T47D (cell line): ENCODE results near the gene ABCA2.
"Not testable (repeated sequence)": the region's sequence is repeated elsewhere in the genome, so short reads cannot be mapped to it uniquely, and the experiment has no call there.

Source experiments
- DNase-seq, 2 experiments: peaks; one replicate each; pipeline versions ENCODE4 v3.0.0 to v3.0.0-alpha.2; 2011 to 2012; ENCODE audit warnings: low read depth in 1 of 2, low spot score in 1 of 2
- JUND ChIP-seq: IDR thresholded peaks from 2 replicates; pipeline ENCODE4 v1.6.1; 2012; ENCODE audit warnings: low read depth
- in situ Hi-C: cut with HindIII; loops from 2 replicates; pipeline ENCODE4 v1.10.0; 2016; ENCODE audit warnings: low sequenced_read_pairs, low pct_unique_long_range_greater_than_20kb

Gene ABCA2

DNA sequence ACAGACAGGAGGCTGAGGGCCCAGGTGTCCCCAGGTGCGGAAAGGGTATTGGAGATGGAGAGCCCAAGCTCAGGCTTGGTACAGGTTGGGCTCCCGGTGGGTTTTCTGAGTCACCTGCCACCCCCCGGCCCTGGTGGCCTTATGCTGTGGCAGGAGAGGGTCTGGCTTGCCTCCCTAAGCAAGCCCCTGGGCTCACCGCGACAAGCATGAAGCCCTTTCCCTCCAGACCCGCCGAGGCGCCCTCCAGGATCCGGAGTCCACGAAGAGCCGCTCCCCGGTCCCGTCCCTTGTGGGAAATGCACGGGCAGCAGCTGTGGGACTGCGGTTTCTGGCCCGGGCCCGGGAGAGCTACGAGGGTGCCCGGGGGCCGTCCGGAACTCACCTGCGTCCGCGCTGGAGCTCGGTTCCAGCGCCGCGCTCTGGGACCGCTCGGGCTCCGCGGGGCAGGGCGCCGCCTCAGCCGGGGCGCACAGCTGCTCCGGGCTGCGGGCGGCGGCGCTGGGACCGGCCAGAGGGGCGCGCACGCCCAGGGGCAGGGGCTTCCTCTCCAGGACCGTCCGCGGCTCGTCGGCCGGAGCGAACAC, 41.6 kb upstream of the ABCA2 start:
- in situ Hi-C loops: no loop called here
- no peak for DNase-seq
- TF ChIP-seq JUND: no peak

DNA sequence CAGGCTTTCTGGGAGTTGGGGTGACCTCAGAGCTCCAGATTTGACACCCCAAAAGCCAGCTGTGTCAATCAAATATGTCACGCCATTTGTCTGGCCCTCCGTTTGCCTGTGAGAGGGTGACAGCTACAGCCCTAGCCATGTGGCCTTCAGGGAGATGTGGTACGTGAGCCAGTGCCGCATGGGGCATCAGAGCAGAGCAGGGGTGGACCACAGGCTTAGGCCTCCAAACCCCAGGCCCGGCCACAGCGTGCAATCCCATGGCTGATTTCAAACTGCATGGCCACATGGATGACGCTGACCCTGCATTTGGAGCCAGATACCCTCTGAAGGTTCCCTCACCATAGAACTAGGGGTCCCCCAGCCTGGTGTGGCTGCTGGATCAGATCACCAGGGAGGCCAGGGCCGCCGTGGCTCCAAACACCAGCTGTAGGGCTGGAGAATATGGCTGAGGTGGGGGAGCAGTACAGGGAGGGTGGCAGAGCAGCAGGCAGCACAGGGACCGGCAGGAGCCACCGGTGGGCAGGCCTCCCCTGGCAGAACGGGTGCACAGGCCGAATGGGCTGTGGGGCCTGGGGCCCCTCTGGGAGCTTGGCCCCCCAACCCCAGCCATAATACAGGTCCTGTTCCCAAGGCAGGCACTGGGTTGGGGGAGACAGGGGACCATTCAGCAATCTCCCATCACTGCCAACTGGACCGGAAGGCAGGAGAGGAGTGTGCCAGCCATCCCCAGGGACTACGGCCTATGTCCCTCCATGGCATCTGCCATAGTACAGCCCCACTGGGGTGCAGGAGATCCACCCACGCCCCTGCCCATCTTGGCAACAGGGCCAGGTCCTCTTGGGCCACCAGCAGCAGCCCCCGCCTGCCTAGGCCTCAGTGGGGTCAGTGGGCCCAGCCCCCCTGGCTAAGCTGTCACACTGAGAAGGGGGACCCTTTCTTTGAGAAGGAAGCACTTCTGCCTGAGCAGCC, 40.8 kb upstream of the ABCA2 start:
- DNase-seq: no peak
- in situ Hi-C loops: no loop called here
- TF ChIP-seq JUND: no peak

- TF ChIP-seq JUND: no peak
- DNase-seq: peak; percentile 94
- in situ Hi-C loops: no loop called here
Observed at GRCh38 chr9:137067860-137068538, 40.0 kb upstream of the ABCA2 start.

GRCh38 chr9:137066096-137066861, 38.2 kb upstream of the ABCA2 start:
- DNase-seq: no peak
- no peak for TF ChIP-seq JUND
- in situ Hi-C loops: no loop called here

GRCh38 chr9:137065336-137065967, 37.4 kb upstream of the ABCA2 start:
- no peak for DNase-seq
- no peak for TF ChIP-seq JUND
- in situ Hi-C loops: no loop called here

GRCh38 chr9:137064880-137065164, 36.8 kb upstream of the ABCA2 start:
- DNase-seq: no peak
- in situ Hi-C loops: no loop called here
- TF ChIP-seq JUND: no peak

DNA sequence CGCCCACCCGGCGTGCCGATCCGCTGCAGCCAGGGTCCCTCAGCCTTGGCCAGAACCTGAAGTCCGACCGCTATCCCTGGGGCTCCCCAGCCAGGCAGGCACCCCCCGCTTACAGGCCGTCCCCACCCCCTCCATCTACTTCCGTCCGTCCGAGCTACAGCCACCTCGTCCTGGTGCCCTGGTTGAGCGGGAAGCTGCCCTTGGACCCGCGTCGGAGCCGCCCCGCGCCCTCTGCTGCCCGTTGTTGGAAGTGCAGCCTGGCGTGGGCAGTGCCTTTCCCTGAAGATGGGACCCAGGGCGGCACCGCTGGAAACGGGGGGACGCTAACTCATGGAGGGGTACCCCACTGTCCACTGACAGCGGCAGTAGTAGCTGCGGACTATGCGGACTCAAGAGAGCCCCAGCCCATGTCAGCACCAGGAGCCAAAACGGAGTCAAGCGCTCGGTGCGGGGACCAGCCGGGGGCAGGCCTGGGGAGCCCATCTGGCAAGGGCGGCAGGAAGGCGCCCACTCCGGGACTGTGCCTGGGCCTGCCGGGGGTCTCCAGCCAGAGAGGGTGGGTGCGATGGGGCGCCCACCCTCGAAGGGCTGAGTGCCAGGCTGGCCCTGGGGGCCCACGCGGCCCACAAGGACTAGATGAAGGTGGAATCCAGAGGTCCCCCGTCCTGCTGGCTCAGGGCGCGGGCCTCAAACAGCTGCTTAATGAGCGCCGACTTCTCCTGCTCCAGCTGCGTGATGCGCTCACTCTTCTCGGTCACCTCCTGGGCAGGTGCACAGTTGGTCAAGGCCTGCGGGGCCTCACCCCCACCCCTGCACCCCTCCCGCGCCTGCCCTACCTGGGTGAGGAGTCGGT, 36.2 kb upstream of the ABCA2 start:
- peak; percentile 78 to 85 for DNase-seq
- TF ChIP-seq JUND: no peak

GRCh38 chr9:137063311-137064026, 35.4 kb upstream of the ABCA2 start:
- no peak for TF ChIP-seq JUND
- in situ Hi-C loops: no loop called here
- DNase-seq: no peak

More for the DNA sequence above, 36.2 kb upstream of the ABCA2 start:
- in situ Hi-C loops: no loop called here

DNA sequence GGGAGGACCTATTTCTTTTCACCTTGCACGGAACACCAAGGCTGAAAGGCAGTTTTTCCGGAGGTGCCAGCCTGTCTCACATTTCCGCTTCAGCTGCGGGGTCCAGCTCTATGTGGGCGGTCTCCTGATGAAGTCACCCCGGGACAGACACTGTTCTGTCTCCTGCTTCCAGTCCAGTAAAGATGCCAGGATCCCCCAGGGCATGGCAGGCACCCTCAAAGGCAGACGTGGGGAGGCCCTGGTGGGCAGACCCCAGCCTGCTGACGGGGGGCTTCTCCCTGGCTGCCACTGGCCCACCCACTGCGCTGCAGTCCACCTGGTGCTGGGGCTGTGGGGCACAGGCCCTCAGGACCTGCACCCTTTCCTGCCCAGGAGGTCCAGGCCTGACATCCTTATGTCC, 34.8 kb upstream of the ABCA2 start:
- in situ Hi-C loops, DNase-seq: not testable (repeated sequence)

DNA sequence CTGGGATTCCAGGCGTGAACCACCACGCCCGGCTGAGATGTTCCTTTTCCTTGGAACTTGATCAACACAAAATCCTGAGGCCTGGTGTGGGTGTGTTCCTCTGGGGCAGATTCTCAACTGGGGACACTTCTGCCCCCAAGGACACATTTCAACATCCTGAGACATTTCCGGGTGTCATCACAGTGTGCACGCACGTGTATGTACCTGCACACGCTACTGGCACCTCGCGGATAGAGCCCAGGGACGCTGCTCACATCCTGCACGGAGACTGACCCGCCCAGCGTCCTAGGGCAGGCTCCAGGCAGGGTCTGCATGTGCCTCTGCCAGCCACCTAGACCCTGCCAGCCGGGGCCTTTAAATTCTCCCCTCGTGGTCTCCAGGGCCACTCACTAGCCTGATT, 34.3 kb upstream of the ABCA2 start:
- no peak for DNase-seq
- no peak for TF ChIP-seq JUND
- in situ Hi-C loops: no loop called here
